ENCODE measurements around the gene PLCH1.

DNA sequence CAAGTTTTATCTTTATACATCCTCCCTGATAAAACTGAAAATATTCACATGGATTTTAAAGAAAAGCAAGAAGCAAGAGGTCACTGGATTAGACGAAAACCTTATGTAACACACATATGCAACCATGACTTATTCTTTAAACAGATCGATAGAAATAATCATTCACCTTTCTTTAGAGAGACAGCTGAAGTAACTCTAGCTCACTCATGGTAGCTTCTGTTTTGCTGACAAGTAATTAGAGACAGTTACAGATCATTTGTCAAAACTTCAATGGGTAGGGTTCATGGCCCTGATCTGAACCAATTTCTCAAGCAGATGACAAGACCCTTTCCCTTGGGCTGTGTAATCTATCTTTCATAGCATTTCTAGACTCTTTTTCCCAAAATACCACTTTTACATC is 74.5 kb downstream of the PLCH1 start:
- no peak for TF ChIP-seq TCF4 (CRISPR knock-in tag; IDR thresholded peaks at IDR 0.05; ENCODE audit: borderline replicate concordance)
- TF ChIP-seq CREB5 (CRISPR knock-in tag; IDR thresholded peaks at IDR 0.05; ENCODE audit: low read depth) = no peak
- TF ChIP-seq TOX (CRISPR knock-in tag; IDR thresholded peaks at IDR 0.05; ENCODE audit: borderline replicate concordance) = no peak
- no peak for TF ChIP-seq RARB (CRISPR knock-in tag; IDR thresholded peaks at IDR 0.05)
- no peak for TF ChIP-seq ZFP30 (CRISPR knock-in tag; IDR thresholded peaks at IDR 0.05)
- no peak for TF ChIP-seq GLIS3 (CRISPR knock-in tag; IDR thresholded peaks at IDR 0.05)
